Ammon's horn (tissue), 1 donor: ENCODE results near the gene CEP19.
A peak's percentile ranks its signal among the peaks of the same experiment; 100 is the strongest.
"Not testable (repeated sequence)": the region's sequence is repeated elsewhere in the genome, so short reads cannot be mapped to it uniquely, and the experiment has no call there.

Experiments used
- DNase-seq: peaks from one replicate; pipeline ENCODE4 v3.0.0-alpha.2; 2016; ENCODE audit warnings: low spot score

Gene CEP19

DNA sequence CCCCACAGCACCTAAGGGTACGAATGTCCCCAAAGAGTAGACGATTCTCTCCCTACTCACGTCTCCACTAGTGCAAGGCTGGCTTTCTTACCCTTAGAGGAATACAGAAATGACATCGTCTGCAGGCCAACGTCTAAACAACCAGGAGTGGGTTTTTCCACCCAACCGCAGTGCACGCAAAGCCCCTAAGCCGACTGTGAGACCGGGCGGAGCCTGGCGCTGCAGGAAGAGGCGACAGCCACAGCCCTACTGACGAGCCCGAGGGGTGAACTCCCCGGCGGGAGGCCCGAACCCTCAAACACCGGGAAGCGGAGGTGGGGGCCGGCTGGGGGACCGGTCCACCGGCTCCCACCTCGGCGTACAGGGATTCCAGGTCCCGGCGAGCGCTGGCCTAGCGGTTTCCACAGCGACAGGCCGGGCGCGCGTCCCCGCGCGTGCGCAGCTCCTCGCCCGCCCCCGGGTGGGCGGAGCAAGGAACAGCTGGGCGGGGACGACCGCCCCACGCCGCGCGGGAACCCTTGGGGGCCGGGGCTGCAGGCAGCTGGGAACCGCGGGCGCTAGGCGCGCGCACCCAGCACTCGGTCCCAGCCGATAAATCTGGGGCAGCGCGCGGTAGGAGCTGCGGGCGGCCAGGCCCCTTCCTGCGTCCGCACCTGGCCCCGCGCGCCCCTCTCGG is at the start of gene CEP19, which contains the start of gene PIGX:
TSS of gene CEP19 (minus strand) at position 413 of the 676 bp plus-strand sequence. CDS start 3,593 bp downstream, outside the sequence.
TSS of gene PIGX (plus strand) at position 540 of the 676 bp plus-strand sequence.
- DNase-seq = peak; percentile 87

GRCh38 chr3:196757876-196758739 is 46.1 kb upstream of the CEP19 start:
- DNase-seq = peak; percentile 45

DNA sequence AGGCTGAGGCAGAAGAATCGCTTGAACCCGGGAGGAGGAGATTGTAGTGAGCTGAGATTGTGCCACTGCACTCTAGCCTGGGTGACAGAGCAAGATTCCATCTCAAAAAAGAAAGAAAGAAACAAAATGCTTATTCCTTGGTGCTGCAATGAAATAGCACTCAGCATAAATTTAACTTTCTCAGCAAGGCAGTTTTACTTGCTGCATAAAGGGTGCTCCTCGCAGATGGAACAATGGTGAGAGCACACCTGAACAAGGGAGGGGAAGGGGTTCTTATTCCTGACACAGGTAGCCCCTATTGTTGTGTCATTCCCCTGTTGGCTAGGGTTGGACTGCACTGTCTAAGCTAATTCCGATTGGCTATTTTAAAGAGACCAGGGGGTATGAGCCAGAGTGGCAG is 44.7 kb upstream of the CEP19 start:
- no peak for DNase-seq

GRCh38 chr3:196754091-196754981 is 42.3 kb upstream of the CEP19 start:
- no peak for DNase-seq

DNA sequence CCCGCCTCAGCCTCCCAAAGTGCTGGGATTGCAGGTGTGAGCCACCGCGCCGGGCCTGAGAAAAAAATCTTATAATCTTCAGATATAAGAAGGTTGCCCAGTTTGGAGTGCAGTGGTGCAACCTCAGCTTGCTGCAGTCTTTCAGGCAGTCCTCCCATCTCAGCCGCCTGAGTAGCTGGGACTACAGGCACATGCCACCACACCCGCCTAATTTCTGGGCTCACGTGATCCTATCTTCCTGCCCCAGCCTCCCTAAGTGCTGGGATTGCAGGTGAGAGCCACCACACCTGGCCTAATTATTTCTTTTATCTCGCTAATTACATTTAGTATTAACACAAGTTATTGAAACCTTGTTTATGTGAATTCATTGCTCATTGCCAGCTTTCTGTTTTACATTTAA is 41.2 kb upstream of the CEP19 start:
- DNase-seq = no peak

DNA sequence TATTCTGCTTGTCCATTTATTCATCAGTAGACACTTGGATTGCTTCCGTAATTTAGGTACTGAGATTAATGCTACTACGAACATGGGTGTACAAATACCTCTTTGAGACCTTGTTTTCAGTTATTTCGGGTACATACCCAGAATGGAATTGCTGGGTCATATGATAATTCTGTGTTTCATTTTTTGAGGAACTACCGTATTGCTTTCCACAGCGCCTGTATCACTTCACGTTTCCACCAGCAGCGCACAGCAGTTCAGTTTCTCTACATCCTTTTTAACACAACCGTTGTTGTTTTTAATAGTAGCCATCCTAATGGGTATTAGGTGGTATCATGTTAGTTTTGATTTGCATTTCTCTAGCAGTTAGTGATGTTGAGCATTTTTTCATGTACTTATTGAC is 37.1 kb upstream of the CEP19 start:
- DNase-seq = no peak

- not testable (repeated sequence) for DNase-seq
Measured at GRCh38 chr3:196743569-196743968, 31.5 kb upstream of the CEP19 start.

GRCh38 chr3:196741249-196741889 is 29.3 kb upstream of the CEP19 start:
- no peak for DNase-seq

DNA sequence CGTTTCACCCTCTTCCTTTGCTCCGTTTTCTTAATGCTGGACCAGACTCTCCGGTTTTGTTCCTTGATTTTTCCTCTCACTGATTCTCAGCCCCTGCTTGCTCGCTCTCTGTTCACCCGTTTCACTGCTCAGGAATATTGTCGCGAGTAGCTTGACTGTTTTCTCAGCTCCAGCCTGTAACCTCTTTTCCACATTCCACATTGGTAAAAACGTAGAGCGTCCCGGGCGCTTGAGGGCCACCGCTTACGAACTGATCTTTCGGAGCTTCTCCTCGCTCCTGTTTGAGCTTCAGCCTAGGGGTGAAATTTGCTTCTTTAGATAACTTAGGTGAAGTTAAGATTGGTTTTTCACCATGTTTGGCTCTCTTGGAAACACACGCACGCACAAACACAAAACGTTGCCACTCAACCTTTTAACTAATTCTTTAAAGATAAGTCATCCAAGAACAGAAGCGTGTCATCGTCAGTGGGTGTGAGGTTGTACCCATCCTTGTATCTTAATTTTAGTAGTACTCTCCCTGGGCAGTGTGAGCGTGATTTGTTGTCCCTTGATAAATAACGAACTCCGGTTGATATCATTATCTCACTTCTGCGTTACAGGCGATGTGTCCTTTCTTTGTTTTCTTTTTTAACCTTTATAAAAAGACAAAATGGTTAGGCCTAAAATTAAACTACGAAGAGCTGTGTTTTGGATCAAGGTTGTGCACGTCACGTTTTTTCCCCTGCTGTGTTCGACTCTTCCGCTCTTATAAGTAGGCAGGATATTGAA is 28.6 kb upstream of the CEP19 start:
- peak; percentile 51 for DNase-seq

- DNase-seq = peak; percentile 94
Measured at GRCh38 chr3:196739671-196740480, 27.8 kb upstream of the CEP19 start, which contains the start of gene PAK2. Gene PAK2 (plus strand): TSS chr3:196739857. CDS start chr3:196782647, 42,790 bp downstream.

GRCh38 chr3:196737655-196738054 is 25.6 kb upstream of the CEP19 start:
- no peak for DNase-seq

- DNase-seq = no peak
Measured at GRCh38 chr3:196736670-196737374, 24.8 kb upstream of the CEP19 start.

DNA sequence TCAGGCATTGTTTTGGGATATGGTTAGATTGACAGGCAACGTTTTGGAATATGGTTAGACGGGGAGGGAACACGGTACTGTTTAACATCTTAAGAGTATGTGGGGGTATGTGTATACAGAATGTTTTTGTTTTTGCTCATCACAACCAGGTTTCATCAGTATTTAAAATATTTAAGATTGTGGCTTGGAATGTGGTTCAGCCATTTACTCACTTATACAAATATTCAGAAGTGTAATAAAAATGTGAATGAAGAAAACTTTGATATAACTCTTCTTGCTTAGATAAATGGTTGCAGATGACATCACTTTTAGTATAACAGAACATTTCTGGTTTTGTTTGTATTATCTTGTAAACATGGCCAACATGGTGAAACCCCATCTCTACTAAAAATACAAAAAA is 23.7 kb upstream of the CEP19 start:
- DNase-seq = no peak

- no peak for DNase-seq
Measured at GRCh38 chr3:196726788-196727675, 15.0 kb upstream of the CEP19 start.

GRCh38 chr3:196721097-196721496 is 9.0 kb upstream of the CEP19 start:
- no peak for DNase-seq

GRCh38 chr3:196717162-196717561 is 5.1 kb upstream of the CEP19 start:
- not testable (repeated sequence) for DNase-seq

DNA sequence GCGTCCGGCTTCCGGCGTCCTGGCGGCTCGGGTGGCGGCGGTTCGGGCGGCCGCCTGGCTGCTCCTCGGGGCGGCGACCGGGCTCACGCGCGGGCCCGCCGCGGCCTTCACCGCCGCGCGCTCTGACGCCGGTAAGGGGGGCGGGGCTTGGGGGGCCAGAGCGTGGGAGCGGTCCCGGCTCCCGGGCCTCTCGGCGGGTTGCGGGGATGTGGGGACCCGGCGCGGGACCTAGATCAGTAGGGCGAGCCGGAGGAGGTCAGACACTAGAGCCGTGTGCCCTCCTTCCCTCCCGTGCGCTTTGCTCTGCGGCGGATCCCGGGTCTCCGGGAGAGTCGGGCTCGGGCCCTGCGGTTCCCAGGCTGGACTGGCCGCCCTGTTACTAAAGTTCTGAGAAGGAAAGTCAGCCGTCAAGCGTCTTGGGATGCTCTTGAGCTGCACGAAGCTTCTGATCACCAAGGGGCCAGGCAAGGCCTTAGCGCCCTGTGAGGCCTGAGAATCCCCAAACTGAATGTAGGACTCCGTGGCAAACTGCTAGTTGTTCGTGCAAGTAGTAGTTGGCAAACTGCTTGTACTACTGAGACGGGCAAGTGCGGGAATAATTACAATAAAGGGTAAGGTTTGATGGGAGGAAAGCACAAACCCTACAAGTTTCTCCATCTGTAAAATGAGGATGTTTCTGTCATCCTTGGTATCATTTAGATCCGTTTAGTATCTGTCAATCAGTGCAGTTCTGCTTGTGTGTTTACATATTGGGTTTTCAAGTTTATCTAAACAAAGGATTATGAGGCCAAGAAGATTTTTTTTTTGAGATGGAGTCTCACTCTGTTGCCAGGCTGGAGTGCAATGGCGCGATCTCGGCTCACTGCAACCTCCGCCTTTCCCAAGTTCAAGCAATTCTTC is 714 bp upstream of the CEP19 start:
- peak; percentile 55 for DNase-seq
